Ramos (cell line): ENCODE results near the gene ZNF804A.

ENCODE experiments used
- in situ Hi-C: fragments of 300-500 bp; cut with MboI; formaldehyde crosslinking; loops from one replicate; pipeline ENCODE4 v1.14.3; 2022; ENCODE audit warnings: low sequenced_read_pairs; ENCODE audit not compliant: unreplicated experiment

ZNF804A gene

DNA sequence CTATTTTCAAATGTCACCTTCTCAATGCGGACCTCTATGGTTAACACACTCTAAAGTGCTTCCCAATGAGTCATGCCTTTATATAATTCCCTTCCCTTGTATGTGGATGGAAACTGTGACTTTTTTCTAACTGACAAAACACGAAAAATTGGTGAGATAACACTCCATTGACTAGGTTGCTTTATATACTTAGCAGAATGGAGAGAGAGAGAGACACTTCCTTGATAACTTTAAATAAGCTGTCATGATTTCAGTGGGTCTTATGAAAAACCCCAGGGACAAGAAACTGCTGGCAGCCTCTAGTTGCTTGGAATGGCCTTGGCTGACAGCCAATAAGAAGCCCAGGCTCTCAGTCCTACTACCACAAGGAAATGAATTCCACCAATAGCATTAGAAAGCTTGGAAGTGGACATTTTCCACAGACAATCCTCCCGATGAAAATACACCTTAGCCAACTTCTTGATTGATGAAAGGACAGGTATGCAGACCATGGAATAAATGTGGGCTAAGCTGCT lies 322.2 kb downstream of the ZNF804A start:
- in situ Hi-C loops, result no loop called here

DNA sequence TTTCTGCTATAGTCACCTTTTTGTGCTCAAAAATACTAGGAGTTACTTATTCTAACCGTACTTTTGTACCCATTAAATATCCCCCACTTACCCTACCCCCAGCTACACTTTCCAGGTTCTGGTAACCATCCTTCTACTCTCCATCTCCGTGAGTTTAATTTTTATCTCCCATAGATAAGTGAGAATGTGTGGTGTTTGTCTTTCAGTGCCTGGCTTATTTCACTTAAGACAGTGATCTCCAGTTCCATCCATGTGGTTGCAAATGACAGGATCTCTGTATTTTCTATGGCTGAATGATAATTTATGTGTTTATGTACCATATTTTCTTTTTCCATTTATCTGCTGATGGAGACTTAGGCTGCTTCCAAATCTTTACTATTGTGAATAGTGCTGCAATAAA lies 323.3 kb downstream of the ZNF804A start:
- in situ Hi-C loops, result no loop called here

- in situ Hi-C loops, result no loop called here
These were observed 325.4 kb downstream of the ZNF804A start for GRCh38 chr2:184923751-184924150.

- in situ Hi-C loops, result no loop called here
These were observed 328.7 kb downstream of the ZNF804A start for GRCh38 chr2:184927040-184927439.

- in situ Hi-C loops, result no loop called here
These were observed 338.4 kb downstream of the ZNF804A start for GRCh38 chr2:184936761-184937160.

DNA sequence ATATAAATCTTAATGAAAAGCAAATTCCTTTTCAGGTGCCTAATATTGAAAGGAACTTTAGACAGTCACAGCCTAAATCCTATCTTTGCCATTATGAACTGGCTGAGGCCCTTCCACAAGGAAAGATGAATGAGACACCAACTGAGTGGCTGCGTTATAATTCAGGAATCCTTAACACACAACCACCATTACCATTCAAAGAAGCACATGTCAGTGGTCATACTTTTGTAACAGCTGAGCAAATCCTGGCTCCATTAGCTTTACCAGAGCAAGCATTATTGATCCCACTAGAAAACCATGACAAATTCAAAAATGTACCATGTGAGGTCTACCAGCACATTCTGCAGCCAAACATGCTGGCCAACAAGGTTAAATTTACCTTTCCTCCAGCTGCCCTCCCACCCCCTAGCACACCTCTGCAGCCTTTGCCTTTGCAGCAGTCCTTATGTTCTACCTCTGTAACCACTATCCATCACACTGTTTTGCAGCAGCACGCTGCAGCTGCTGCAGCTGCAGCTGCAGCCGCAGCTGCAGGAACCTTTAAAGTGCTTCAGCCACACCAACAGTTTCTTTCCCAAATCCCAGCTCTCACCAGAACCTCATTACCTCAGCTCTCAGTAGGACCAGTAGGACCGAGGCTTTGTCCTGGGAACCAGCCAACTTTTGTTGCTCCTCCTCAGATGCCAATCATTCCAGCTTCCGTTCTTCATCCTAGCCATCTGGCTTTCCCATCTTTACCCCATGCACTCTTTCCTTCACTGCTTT lies 340.1 kb downstream of the ZNF804A start:
- in situ Hi-C loops, result no loop called here

DNA sequence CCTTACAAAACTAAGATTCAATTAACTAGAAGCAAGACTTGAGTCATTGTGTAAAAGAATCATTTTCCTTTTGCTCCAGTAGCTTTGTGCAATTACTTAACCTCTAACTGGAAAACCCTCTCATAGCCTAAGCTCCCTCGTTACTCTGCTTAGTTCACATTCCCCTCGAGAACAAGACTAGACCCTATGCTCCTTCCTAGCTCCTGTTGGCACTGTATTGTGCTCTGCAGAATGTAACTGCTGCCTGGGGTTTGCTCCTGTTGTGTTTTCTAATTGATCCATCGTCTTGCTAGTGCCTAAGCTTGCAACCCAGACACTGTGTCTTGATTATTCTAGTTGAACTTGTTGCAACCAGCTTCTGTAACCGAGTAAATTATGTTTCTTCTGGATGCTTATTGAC lies 347.0 kb downstream of the ZNF804A start:
- in situ Hi-C loops, result no loop called here

DNA sequence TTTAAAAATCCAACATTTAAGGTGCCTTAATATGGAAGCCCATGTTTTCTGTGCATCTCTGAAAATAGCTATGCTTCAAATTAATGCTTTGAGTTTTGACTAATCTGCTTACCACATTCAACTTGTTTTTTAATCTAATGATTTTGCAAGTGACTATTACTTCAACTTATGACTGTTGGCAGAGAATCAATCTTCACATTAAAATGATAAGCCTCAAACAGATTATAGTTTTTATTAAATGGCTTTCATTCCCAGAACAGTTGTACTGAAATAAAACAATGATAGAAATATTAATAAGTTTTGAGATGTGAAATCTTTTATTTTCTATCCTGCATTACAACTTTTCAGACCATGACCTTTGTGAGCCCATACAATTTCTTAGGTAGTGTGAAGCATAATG lies 347.5 kb downstream of the ZNF804A start:
- in situ Hi-C loops, result no loop called here

DNA sequence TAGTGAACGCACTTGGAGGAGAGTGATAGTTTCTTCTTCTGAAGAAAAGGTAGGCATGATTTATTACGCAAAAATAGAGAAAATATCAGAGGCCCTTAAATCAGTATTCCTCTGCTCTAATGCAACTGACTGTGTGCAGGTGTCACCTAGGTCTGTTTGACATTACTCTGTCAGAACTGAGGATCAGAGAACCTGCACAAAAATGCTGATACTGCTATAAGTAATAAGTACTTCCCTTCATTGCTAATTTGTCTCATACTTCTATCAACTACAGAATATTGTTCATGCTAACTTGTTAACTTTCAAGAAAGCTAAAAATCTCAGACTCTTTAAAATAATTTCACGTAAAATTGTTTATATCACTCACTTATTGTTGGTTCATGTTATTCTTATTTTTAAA lies 358.5 kb downstream of the ZNF804A start:
- in situ Hi-C loops, result no loop called here

GRCh38 chr2:184971546-184972068 lies 373.3 kb downstream of the ZNF804A start:
- in situ Hi-C loops, result no loop called here
